ENCODE data around the gene SEL1L.
"Not testable (repeated sequence)": the region's sequence is repeated elsewhere in the genome, so short reads cannot be mapped to it uniquely, and the experiment has no call there.

Gene SEL1L

DNA sequence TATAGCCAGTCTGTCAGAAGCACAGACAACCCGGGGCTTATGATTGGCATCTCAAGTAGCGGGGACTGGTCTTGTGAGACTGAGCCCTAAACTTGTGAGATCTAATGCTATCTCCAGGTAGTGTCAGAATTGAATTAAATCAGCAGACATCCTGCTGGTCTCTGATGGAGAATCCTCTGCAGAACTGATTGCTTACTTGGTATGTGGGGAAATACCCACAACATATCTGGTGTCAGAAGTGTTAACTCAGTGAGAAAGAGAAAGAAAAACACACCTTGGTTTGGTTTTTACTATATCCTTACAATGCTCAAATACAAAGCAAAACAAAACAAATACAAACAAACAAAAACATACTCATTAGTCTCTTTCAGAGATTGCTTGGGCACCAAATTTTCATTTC is 10.0 kb downstream of the SEL1L start:
- DNase-seq, result no peak

DNA sequence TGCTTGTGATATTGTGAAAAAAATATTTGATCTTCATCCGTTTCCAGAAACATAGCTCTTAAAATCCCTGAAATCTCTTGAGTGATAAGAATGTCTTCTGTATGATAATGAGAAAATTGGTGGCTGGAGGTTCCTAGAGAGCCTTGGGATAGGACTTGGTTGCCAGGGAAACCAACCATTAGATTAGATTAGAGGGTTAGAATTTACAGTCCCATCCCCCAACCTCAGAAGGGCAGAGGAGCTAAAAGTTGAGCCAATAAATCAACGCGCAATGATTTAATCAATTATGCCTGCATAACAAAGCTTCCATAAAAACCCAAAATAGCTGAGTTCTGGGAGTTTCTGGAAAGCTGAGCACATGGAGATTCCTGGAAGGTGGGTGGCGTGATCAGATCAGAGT is 10.6 kb downstream of the SEL1L start:
- DNase-seq, result no peak

DNA sequence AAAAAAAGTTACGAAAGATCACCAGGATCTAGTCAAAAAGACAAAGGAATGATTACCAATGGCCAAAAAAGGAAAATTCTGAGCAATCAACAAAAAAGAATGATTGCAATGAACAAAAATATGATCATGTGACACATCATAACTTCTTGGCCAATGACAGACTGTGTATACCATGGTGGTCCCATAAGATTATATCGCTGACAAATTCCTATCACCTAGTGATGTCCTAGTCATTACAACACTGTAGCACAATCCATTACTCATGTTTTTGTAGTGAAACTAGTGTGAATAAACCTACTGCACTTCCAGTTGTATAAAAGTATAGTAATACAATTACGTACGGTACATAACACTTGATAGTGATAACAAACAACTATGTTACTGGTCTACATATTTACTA is 12.3 kb downstream of the SEL1L start:
- DNase-seq, result no peak

DNA sequence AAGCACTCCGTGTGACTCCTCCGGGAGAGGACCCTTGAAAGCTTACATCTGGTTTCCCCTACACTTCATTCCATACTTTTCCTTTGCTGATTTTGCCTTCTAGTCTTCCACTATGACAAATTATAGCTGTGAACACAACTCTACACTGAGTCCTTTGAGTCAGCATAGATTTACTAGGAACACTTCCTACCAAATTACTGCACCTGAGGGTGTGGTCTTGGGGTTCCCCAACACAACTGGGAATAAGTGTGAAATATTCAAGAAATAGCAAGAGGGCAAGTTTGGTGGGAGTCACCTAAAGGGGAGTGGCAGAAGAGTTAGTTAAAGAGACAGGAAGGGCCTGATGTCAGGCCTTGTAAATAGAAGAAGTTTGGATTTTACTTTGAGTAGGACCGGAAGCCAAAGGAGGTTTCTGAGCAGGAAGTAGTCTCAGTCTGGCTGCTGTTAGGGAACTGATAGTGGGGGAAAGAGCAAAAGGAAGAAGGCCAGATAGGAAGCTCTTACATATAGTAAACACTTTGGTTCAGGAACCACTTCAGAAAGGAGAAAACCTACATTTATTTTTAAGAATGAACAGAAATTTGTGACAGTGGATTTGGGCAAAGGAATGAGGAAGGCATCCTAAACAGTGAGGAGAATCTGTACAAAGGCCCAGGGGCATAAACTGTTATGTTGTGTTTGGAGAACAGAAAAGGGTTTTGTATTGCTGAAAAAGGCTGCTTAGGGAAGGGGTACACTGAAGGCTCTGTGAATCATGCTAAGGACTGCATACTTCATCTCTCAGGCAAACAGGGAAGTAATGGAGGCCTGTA is 14.2 kb downstream of the SEL1L start:
- DNase-seq, result no peak

DNA sequence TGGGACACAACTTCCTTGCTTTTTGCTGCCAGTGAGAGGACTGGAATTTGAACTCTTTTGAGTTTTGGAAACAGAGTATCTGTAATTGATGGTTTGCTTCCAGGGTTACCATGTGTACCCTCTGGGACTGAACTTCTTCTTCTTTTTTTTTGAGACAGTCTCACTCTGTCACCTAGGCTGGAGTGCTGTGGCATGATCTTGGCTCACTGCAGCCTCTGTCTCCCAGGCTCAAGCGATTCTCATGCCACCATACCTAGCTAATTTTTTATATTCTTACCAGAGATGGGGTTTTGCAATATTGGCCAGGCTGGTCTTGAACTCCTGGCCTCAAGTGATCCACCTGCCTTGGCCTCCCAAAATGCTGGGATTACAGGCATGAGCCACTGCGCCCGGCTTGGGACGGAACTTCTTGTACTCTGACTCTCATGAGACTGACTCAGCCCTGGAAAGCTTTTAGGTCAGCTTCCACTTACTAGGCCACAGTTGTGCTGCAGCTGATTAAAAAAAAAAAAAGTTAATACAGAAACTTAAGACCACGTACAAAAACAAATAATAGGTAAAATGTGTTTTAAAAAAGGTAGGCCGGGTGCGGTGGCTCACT is 15.8 kb downstream of the SEL1L start:
- no peak for DNase-seq

DNA sequence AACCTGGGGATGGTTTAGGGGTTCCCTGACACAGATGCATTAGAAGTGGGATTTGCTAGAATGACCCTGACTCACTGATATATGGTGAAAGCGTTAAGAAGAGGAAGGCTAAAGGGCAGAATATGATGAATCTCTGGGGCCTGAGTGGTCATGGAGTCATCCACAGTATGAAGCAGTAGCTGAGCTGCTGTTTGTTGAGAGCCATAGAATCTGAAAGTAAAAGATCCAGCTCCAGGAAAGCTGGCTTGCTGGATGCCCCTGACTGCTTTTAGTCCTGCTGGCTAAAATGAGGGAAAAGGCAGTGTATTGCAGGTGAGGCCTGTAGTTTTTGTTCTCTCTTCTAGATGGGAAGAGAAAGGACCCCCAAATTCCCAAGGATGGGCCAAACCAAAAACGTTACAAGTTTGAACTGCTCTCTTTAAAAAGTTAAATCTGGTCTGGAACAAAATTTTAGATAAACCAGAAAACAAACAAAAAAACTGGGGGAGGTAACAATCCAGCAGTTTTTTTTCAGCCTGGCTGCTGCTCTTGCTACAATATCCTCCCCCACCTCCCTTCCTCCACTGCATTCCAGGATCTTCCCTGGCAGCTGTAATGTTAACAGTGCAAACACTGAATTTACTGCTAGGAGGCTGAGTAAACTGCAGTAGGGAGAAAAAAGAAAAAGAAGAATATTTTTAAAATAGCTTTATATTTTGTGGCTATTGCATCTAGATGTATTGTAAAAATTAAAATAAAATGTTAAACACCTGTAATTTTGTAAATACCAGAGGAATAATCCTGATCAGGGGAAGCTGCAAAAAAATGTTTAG is 16.5 kb downstream of the SEL1L start:
- DNase-seq, result no peak

DNA sequence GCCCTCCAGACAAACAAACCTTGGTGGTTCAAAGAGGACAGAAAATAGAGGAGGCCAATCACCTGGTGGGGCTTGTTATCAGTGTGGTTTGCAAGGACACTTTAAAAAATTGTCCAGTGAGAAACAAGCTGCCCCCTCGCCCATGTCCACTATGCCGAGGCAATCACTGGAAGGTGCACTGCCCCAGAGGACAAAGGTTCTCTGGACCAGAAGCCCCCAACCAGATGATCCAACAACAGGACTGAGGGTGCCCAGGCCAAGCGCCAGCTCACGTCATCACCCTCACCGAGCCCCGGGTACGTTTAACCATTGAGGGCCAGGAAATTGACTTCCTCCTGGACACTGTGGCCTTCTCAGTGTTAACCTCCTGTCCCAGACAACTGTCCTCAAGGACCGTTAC is 17.7 kb downstream of the SEL1L start:
- DNase-seq, result not testable (repeated sequence)

DNA sequence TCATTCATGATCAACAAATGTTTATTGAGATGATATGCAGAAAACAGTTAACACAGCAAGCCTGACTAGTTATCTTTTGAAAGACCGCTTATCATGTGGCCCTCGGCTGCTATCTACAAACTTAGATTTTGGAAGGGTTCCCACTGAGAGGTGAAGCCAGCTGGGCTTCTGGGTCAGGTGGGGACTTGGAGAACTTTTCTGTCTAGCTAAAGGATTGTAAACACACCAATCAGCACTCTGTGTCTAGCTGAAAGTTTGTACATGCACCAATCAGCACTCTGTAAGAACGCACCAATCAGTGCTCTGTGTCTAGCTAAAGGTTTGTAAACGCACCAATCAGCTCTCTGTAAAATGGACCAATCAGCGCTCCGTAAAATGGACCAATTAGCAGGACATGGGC is 20.8 kb downstream of the SEL1L start:
- DNase-seq, result not testable (repeated sequence)

DNA sequence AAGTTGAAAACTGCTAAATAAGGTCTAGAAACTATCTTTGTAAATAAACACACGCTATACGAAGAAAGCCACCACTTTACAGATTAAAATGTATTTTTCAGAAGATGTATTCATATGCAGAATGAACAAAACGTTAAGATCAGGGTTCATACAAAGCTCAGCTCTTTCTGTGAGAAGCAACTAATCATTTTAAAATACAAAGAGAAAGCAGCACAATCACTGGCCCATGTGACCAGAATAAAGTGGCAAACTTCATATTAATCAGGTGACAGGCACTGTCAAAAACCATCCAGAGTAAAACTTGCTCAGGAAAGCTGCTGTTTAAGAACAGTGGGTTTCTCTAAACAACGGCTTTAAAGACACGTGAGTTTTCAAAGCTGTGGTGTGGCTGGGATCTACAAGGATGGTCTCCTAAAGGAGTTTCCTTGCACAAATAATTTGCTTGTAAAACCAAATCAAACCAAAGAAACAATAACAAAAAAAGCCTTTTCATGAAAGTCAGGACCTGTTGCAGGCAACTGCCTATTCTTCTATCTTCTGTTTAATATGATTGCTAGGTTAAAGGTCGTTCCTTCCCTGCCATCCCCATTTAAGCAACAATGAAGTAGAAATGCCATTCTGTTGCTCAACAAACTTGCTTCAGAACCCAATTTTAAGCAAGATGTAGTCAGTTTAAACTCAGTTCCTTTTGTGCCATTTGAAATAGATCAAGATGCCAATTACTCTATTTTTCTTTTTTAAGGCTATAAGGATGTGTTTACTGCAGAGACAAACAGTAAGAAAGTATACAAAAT is 22.3 kb downstream of the SEL1L start:
- DNase-seq, result no peak

DNA sequence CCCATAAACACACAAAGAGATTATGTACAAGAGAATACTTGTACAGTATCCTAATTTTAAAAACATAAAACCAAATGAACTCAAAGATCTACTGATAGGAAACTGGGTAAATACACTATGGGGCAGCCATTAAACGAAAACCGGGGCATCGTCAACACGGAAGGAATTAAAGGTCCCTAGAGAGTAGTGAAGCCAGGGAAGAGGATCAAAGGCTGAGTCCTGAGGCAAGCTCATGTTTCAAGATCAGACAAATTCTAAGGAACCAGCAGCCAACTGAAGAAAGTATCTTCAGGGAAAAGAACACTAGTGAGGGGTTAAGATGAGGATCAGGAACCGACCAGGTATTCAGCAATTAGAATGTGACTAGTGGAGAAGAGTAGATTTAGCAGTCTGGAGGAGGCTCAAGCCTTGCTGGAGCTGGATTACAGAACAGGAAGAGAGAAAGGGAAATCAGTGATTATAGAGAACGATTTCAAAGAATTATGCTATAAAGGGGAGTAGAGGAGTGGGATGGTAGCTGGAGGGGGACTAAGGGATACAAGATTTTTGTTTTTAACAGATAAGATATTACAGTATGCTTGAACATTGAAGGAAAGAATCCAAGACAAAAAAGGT is 23.7 kb downstream of the SEL1L start:
- DNase-seq, result peak; percentile 53 to 75

DNA sequence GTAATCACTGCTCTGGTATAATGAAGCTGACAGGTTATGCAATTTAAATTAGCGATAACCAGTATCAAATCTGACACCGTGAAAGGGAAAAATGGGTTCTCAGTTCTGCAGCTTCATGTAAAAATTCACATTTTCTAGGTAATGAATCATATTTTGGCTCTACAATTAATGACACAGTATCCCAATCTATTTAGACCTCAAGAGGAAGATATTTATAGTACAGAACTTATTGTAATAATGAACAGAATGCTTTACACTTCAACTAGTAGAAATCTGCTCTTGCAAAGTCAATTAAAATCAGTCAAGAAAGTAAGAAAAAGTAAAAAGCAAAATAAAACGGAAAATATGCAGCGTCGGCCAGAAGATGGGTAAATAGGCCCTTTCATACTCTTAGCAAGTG is 24.3 kb downstream of the SEL1L start:
- no peak for DNase-seq

DNA sequence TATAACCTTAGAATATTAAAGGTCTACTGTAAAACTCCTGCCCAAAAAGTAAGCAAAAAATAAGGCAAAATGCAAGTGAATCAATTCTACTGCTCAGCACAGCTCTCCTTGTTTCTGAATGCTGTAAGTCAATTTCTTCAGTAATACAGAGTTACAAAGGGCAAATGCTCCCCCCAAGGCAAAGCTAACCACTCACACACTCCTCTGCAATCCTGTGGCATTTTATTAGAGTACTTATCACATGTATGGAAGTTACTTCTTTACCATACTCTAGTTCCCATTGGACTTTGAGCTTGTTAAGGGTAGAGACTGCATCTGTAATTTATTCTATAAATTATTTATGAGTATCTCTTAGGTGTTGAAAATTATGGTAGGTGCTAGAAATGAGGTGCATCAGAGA is 27.2 kb downstream of the SEL1L start:
- DNase-seq, result no peak

DNA sequence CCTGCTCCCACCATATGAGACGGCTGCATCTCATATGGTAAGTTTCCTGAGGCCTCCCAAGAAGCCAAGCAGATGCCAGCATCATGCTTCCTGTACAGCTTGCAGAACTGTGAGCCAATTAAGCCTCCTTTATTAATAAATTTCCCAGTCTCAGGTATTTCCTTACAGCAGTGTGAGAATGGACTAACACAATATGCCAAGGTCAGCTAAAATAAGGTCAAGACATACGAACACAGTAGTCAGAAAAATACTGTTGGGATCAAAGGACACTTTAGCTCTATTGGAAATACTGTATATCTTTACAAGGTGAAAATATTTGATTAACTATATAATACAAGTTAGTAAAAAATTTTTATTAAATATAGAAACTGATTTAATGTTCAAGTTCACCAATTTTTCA is 28.8 kb downstream of the SEL1L start:
- no peak for DNase-seq

DNA sequence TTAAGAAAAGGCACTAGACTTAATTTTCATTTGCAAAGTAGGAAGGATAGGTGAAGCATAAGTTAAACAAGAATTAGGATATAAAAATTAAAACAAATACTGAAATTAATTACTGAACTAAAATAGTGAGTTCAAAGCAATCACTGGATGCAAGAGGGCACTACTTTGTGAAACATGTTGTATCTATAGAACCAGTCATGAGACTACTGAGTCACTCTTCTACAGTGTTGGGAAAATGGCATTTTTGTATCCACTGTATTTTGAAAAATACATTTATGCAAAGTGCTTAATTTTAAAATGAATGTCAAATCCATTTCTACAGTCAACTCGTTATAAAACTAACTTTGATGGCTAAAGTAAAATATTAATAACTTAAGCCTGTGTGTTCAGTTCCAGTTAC is 47.9 kb downstream of the SEL1L start:
- no peak for DNase-seq

DNA sequence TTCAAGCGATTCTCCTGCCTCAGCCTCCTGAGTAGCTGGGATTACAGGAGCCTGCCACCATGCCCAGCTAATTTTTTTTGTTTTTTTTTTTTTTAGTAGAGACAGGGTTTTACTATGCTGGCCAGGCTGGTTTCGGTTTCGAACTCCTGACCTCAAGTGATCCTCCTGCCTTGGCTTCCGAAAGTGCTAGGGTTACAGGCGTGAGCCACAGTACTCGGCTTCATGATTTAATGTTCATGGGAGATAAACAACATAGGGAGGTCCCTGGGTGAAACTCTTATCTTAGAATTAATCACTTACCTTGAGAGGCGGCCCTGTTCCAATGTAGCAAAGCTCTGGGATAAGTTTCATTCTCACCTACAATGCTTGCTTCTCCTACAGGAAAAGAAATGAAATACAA is 48.3 kb downstream of the SEL1L start:
- DNase-seq, result no peak

DNA sequence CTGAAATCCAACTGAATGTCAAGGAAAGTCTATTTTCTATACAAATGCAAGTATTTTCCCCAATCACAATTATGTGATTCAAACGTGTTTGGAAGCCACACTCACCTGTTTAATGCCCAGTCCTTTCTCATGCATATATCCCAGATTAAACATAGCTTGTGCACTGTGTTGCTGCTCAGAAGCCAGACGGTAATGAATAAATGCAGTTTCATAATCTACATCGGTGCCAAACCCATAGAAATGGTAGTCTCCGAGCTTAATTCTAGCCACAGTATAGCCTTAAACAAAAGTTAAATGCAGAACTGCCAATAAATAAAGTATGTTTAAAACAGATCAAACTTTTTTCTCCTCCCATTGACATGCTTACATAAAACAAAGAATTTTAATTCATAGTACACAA is 49.5 kb downstream of the SEL1L start:
- no peak for DNase-seq

DNA sequence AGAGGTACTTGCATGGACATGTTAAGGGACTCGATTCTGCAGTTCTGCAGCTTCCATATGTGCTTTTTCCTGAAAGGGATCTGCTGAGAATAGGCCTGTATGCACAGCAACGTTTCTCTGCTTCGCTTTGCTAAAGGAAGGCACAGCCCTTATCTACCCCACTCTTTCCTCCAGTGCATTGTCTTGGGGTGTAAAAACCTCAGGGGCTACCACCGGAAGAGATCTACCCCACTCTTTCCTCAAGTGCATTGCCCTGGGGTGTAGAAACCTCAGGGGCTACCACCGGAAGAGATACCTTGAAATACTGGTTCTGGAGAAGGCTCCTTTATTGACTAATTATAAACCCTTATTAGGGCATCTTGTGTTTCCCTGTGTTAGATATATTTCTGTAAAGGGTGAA is 52.9 kb downstream of the SEL1L start:
- DNase-seq, result no peak

DNA sequence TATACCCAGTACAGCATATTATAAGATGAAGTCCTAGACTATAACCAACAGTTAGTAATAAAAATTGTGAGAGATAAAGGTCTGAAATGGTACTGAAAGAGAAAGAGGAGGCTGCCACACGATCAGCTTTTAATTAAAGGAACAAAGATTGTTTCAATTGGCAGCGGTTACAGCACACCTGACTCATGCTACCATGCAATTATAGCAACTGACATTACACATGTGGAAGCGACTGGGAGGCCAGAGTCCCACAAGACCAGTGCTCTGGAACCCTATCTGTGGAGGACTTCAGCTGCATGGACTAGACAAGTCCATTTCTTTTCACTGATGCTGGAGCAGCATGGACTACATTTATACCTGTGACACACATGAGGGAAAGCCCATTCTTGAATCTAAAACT is 55.2 kb downstream of the SEL1L start:
- DNase-seq, result no peak

DNA sequence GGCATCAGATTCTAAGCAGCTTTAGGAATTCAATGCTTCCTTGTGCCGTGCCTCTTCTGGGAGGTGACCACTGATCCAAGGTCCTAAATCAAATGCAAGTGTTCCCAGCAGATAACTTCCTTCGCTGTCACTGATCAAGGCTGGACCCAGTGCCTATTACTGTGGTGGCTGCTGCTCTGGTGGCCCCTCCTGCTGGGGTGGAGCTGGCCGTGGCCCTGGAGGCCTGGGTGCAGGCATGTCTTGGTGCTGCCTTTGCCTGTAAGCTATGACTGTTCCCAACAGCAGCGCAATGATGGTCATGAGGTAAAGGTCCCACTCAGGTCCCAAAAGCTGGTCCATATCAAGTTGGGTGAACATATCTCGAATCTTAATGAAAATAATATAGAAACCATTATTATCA is 56.8 kb downstream of the SEL1L start:
- DNase-seq, result no peak

DNA sequence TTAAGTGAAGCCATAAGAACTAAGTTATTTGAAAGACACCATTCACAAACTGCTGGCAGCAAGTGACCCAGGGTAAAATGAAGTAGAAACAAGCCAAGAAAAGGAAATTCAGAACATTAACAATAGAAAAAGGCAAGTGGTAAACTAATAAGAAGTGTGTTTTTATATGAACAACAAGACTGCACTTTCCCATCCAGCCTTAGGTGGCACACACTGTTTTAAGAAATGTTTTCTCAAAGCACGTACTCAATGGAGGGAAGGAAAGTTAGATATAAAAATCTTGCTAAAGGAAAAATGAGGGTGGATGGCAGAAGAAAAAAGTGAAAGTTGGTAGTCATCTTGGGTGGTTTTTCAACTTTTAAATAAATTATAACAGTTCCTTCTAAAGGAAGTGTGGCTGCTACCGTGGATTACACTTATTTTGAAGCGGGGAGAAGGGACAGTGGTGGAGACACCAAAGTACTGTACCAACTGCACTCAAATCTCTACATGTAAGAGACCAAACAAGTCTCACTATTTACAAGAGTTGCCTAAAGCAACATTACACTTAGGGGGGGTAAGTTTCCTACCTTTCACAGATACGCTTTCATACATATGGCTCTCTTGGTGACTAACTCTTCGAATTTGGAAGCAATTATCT is 58.8 kb downstream of the SEL1L start:
- DNase-seq, result no peak

DNA sequence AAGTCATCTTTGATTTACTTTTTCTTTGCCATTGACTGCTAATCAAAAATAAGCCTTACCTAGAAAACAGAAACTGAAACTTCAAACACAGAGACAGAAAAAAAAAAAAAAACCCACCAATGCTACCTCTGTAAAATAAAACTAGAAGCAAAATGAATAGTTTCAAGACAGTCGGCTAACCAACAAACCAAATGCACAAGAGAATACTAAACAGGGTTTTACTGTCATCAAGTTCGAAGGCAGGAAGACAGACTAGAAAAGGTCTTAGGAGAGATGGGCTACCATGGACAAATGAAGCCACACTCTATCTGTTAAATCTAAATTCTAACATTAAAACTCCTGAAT is 59.5 kb downstream of the SEL1L start:
- DNase-seq, result no peak

DNA sequence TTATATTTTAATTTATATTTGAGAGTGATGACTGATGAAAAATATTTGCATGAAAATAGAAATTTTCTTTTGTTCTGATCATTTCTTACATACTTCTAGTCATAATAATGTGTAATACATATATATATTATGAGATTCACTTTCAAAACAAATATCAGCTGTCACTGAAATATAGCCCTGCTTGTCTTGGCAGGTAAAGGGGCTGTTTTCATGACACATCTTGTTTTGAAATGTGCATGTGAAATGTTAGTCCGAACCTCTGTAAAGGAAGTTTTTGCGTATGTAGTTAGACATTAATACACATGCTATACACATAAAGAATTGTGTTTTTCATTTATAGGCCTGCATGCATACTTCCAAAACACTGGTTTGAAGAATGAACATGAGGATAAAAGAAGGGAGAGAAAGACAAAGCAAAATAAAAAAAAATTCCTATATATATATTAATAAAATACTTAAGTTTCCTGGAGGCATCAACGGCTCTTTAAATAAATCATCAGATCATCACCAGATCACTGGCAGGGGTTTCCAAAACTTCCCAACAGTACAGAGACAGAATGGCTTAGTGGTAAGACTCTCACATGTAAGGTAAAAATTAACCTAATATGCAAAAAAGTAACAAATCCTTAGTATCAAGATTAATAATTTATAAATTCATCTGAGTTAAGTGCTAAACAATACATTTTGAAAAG is 60.1 kb downstream of the SEL1L start:
- no peak for DNase-seq

Data from NCI-H526 (cell line).